Measurements from ENCODE around the gene ASAH2B.

DNA sequence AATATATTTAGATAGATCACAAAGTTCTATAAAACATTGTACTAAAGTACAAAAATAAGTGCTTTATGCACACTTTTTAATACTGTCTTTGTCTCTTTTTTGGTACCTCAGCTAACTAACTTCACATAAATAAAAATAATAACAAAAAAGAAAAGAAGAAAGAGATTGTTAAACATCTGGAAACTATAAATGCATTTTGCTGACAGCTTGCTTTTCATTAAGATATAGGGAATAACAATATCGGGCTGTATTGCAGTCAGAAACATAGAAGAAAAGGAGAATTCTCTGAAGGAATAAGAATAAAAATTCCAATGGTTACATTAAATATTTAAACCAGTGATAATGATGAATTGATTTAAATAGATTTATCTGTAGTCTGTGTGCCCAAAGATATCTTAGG, 59.9 kb downstream of the ASAH2B start:
- no peak for TF ChIP-seq EP300 (IDR thresholded peaks at IDR 0.05)
- no peak for TF ChIP-seq POLR2A (IDR thresholded peaks at IDR 0.05)

Data from ovary (tissue), 1 donor.